ENCODE measurements around the gene THAP8.

GRCh38 chr19:36003284-36003683 is 50.8 kb downstream of the THAP8 start:
- TF ChIP-seq CTCF (IDR thresholded peaks at IDR 0.05) (no peak), EP300 (IDR thresholded peaks at IDR 0.05) (no peak)
